Activated B cell treated with CpG ODN at 0.5 μM for 24 hours (primary cell): ENCODE measurements around the gene NRSN2. TPM values are rescaled to one million over a fixed set of nuclear protein-coding genes. Genes with fewer than 3 reads are reported as not detected.

Source experiments
- ATAC-seq: fragments of 200-7000 bp; cut with Tn5 transposase; one replicate; pipeline ENCODE4 v1.10.0; 2021; ENCODE audit warnings: low read depth, mild to moderate bottlenecking, moderate library complexity
- CTCF ChIA-PET: fragments of 350-600 bp; sonication (Branson Sonifier 250); formaldehyde crosslinking; loops from one replicate; lab custom pipeline; 2021; ENCODE audit warnings: antibody characterized with exemption; lab: Charles Lee
- POLR2A ChIA-PET: fragments of 350-600 bp; sonication (Branson Sonifier 250); formaldehyde crosslinking; loops from one replicate; lab custom pipeline; 2021; ENCODE audit warnings: antibody characterized with exemption; lab: Charles Lee
- DNase-seq: peaks from one replicate; pipeline ENCODE4 v3.0.0; 2022
- H3K27ac Mint-ChIP-seq: one replicate; pipeline ENCODE4 v1.8.0; 2020; ENCODE audit warnings: mixed read lengths
- H3K27me3 Mint-ChIP-seq: one replicate; pipeline ENCODE4 v1.8.0; 2021; ENCODE audit warnings: mixed read lengths
- H3K36me3 Mint-ChIP-seq: one replicate; pipeline ENCODE4 v1.8.0; 2021; ENCODE audit warnings: low read depth, mixed read lengths
- H3K4me1 Mint-ChIP-seq: one replicate; pipeline ENCODE4 v1.8.0; 2021; ENCODE audit warnings: mixed read lengths
- H3K4me3 Mint-ChIP-seq: one replicate; pipeline ENCODE4 v1.8.0; 2020; ENCODE audit warnings: mild to moderate bottlenecking, mixed read lengths
- H3K9me3 Mint-ChIP-seq: one replicate; pipeline ENCODE4 v1.8.0; 2020; ENCODE audit warnings: mixed read lengths
- CTCF ChIP-seq: fragments of 200-600 bp; IDR thresholded peaks from one replicate; pipeline ENCODE4 v1.8.0; 2022; ENCODE audit warnings: antibody characterized with exemption, mild to moderate bottlenecking
- intact Hi-C: fragments of 100-400 bp; cut with micrococcal nuclease; formaldehyde crosslinking; loops from one replicate; pipeline ENCODE4 v1.15.1; 2024
- total RNA-seq: library from RNA; stranded (reverse); gene quantifications from 2 replicates; pipeline ENCODE4 v1.2.3, GENCODE V29; 2022

NRSN2 gene
- total RNA-seq, 1 donor from 2014 or later, result 12.8 TPM

- H3K4me3 Mint-ChIP-seq, result no peak overlapping the region
- ATAC-seq (no peak), DNase-seq (no peak)
- POLR2A ChIA-PET, result interaction anchor here (0.7 kb wide), 1 partner anchor 13 kb away, joined by 5 read pairs; no protein-coding TSS in a partner anchor
- TF ChIP-seq CTCF, result no peak
- peaks cover 18% of the 10 kb centered on the region for H3K4me1 Mint-ChIP-seq
- no peaks in the 10 kb centered on the region for H3K36me3 Mint-ChIP-seq
- intact Hi-C loops, result no loop called here
- H3K9me3 Mint-ChIP-seq, result no peaks in the 10 kb centered on the region
- CTCF ChIA-PET, result no interaction called here
- no peaks in the 10 kb centered on the region for H3K27me3 Mint-ChIP-seq
- no peak overlapping the region for H3K27ac Mint-ChIP-seq
Observed at GRCh38 chr20:313402-313801, 33.5 kb upstream of the NRSN2 start.

- no peak overlapping the region for H3K4me3 Mint-ChIP-seq
- intact Hi-C loops, result no loop called here
- ChIA-PET POLR2A (interaction anchor here (0.7 kb wide), 1 partner anchor 15 kb away, joined by 3 read pairs; no protein-coding TSS in a partner anchor), CTCF (no interaction called here)
- no peaks in the 10 kb centered on the region for H3K36me3 Mint-ChIP-seq
- H3K4me1 Mint-ChIP-seq, result peaks cover 18% of the 10 kb centered on the region
- no peaks in the 10 kb centered on the region for H3K9me3 Mint-ChIP-seq
- DNase-seq (no peak), ATAC-seq (no peak)
- H3K27me3 Mint-ChIP-seq, result no peaks in the 10 kb centered on the region
- no peak overlapping the region for H3K27ac Mint-ChIP-seq
- TF ChIP-seq CTCF, result no peak
Observed at GRCh38 chr20:313948-314347, 33.0 kb upstream of the NRSN2 start.

- H3K4me3 Mint-ChIP-seq, result no peak overlapping the region
- no peak for DNase-seq
- no peak for TF ChIP-seq CTCF
- H3K4me1 Mint-ChIP-seq, result peaks cover 2% of the 10 kb centered on the region
- CTCF ChIA-PET, result interaction anchor here (0.7 kb wide), 1 partner anchor 175 kb away, joined by 4 read pairs; no protein-coding TSS in a partner anchor
- no peak overlapping the region for H3K27ac Mint-ChIP-seq
- H3K36me3 Mint-ChIP-seq, result peaks cover 3% of the 10 kb centered on the region
- H3K9me3 Mint-ChIP-seq, result no peaks in the 10 kb centered on the region
- intact Hi-C loops, result no loop called here
- POLR2A ChIA-PET, result interaction anchor here (0.7 kb wide), 1 partner anchor 69 kb away, joined by 4 read pairs; no protein-coding TSS in a partner anchor
- ATAC-seq, result no peak
- H3K27me3 Mint-ChIP-seq, result no peaks in the 10 kb centered on the region
Observed at GRCh38 chr20:316316-317068, 30.4 kb upstream of the NRSN2 start.

GRCh38 chr20:324177-325044, 22.5 kb upstream of the NRSN2 start:
- Mint-ChIP-seq H3K27ac (peak overlapping the region; percentile 90), H3K36me3 (peaks cover 5% of the 10 kb centered on the region), H3K4me1 (peaks cover 29% of the 10 kb centered on the region), H3K27me3 (no peaks in the 10 kb centered on the region), H3K9me3 (no peaks in the 10 kb centered on the region), H3K4me3 (peak overlapping the region; percentile 89)
- intact Hi-C loops, result loop anchor here (1.0 kb wide), 3 partner anchors 14 to 219 kb away; partner anchors contain the start of genes CSNK2A1 and ZCCHC3
- POLR2A ChIA-PET, result interaction anchor here (0.6 to 4.3 kb wide), 13 partner anchors 12 to 509 kb away, joined by 3 to 79 read pairs (median 5); partner anchors contain the start of genes FAM110A, NRSN2 and ZCCHC3
- ATAC-seq (peak; percentile 63), DNase-seq (peak; percentile 97)
- CTCF ChIA-PET, result interaction anchor here (0.9 to 1.3 kb wide), 4 partner anchors 9 to 58 kb away, joined by 3 to 4 read pairs (median 3); no protein-coding TSS in a partner anchor
- no peak for TF ChIP-seq CTCF
